CD4-positive, alpha-beta memory T cell (primary cell): ENCODE measurements around the gene USP48. TPM values are rescaled to one million over a fixed set of nuclear protein-coding genes. Genes with fewer than 3 reads are reported as not detected.

ENCODE experiments used
- CTCF ChIA-PET: fragments of 350-600 bp; sonication (Branson Sonifier 250); formaldehyde crosslinking; loops from one replicate; lab custom pipeline; 2021; ENCODE audit warnings: inconsistent platforms; ENCODE audit not compliant: partially characterized antibody; lab: Charles Lee
- POLR2A ChIA-PET: fragments of 350-600 bp; sonication (Branson Sonifier 250); formaldehyde crosslinking; loops from one replicate; lab custom pipeline; 2021; ENCODE audit not compliant: partially characterized antibody; lab: Charles Lee
- DNase-seq, 5 donors: peaks; one replicate each; pipeline versions ENCODE4 v3.0.0 to v3.0.0-alpha.2; 2020 to 2022; ENCODE audit warnings: mixed read lengths in 1 of 5
- H3K27ac ChIP-seq: one replicate; pipeline ENCODE4 v1.7.0; 2013; ENCODE audit warnings: low read depth, low read length
- H3K27me3 ChIP-seq: 2 replicates; pipeline ENCODE4 v1.7.0; 2013; ENCODE audit warnings: mild to moderate bottlenecking, low read length, moderate library complexity; ENCODE audit not compliant: insufficient read depth
- H3K36me3 ChIP-seq: 2 replicates; pipeline ENCODE4 v1.7.0; 2013; ENCODE audit warnings: mild to moderate bottlenecking, low read length, moderate library complexity; ENCODE audit not compliant: insufficient read depth
- H3K4me1 ChIP-seq: 2 replicates; pipeline ENCODE4 v1.7.0; 2013; ENCODE audit warnings: mild to moderate bottlenecking, low read length, moderate library complexity; ENCODE audit not compliant: insufficient read depth
- H3K4me3 ChIP-seq, 2 donors: one replicate each; pipeline ENCODE4 v1.7.0; 2013; ENCODE audit warnings: low read length in 2 of 2, mild to moderate bottlenecking in 1 of 2
- H3K9me3 ChIP-seq, 2 donors: one replicate each; pipeline ENCODE4 v1.7.0; 2013; ENCODE audit warnings: low read length in 2 of 2, control low read depth in 1 of 2; ENCODE audit not compliant: control insufficient read depth in 1 of 2
- H3K27ac Mint-ChIP-seq, 7 donors: one replicate each; pipeline ENCODE4 v1.8.0; 2020 to 2021; ENCODE audit warnings: mixed read lengths in 7 of 7, mild to moderate bottlenecking in 6 of 7, inconsistent platforms in 3 of 7, moderate library complexity in 3 of 7
- H3K27me3 Mint-ChIP-seq, 2 donors: one replicate each; pipeline ENCODE4 v1.8.0; 2020 to 2021; ENCODE audit warnings: mixed read lengths in 2 of 2
- H3K36me3 Mint-ChIP-seq, 2 donors: one replicate each; pipeline ENCODE4 v1.8.0; 2020 to 2021; ENCODE audit warnings: mixed read lengths in 2 of 2, inconsistent platforms in 1 of 2, mild to moderate bottlenecking in 1 of 2
- H3K4me1 Mint-ChIP-seq, 4 donors: one replicate each; pipeline ENCODE4 v1.8.0; 2020 to 2021; ENCODE audit warnings: mixed read lengths in 4 of 4, mild to moderate bottlenecking in 1 of 4
- H3K4me3 Mint-ChIP-seq, 8 donors: one replicate each; pipeline ENCODE4 v1.8.0; 2020 to 2021; ENCODE audit warnings: mixed read lengths in 8 of 8, mild to moderate bottlenecking in 7 of 8, moderate library complexity in 6 of 8, inconsistent platforms in 3 of 8
- H3K9me3 Mint-ChIP-seq, 8 donors: one replicate each; pipeline ENCODE4 v1.8.0; 2020 to 2021; ENCODE audit warnings: mixed read lengths in 8 of 8, mild to moderate bottlenecking in 5 of 8, inconsistent platforms in 3 of 8, moderate library complexity in 1 of 8
- intact Hi-C: fragments of 100-400 bp; cut with micrococcal nuclease; formaldehyde crosslinking; loops from one replicate; pipeline ENCODE4 v1.15.1; 2023
- polyA plus RNA-seq, 2 donors: library from polyadenylated mRNA; unstranded; fragments of 300-500 nt; fragmentation: Illumina TruSeq; gene quantifications; one replicate each; pipeline ENCODE4 v1.2.3, GENCODE V29; 2021
- total RNA-seq, 2 experiments: library from RNA; stranded (reverse); gene quantifications; one replicate each; pipeline ENCODE4 v1.2.3, GENCODE V29; 2021

Gene USP48
- total and polyA plus RNA-seq, 4 experiments from 2014 or later, result 36.1 to 117 (median 76.3) TPM

DNA sequence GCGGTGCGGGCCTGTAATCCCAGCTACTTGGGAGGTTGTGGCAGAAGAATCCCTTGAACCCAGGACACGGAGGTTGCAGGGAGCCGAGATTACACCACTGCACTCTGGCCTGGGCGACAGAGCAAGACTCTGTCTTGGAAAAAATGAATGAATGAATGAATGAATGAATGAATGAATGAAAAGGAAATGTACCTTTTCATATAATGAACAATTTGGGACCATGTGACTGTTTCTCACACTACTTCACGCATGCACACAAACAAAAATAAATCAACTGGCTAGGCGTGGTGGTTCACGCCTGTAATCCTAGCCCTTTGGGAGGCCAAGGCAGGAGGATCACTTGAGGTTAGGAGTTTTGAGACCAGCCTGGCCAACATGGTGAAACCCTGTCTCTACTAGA lies 24.3 kb downstream of the USP48 start:
- H3K4me3 ChIP-seq, result no peak overlapping the region
- no peaks in the 10 kb centered on the region for H3K27me3 ChIP-seq
- Mint-ChIP-seq H3K4me1 (peaks cover 24 to 50% (median 37%) of the 10 kb centered on the region in 4 donors), H3K36me3 (peaks cover 15 to 27% of the 10 kb centered on the region in 2 donors), H3K27ac (peak overlapping the region in 1 of 7 donors; percentile 73), H3K4me3 (no peak overlapping the region), H3K9me3 (no peaks in the 10 kb centered on the region), H3K27me3 (no peaks in the 10 kb centered on the region)
- H3K36me3 ChIP-seq, result peaks cover 17% of the 10 kb centered on the region
- intact Hi-C loops, result no loop called here
- CTCF ChIA-PET, result no interaction called here
- no peaks in the 10 kb centered on the region for H3K9me3 ChIP-seq
- peaks cover 45% of the 10 kb centered on the region for H3K4me1 ChIP-seq
- no peak for DNase-seq
- POLR2A ChIA-PET, result no interaction called here
- H3K27ac ChIP-seq, result no peak overlapping the region

DNA sequence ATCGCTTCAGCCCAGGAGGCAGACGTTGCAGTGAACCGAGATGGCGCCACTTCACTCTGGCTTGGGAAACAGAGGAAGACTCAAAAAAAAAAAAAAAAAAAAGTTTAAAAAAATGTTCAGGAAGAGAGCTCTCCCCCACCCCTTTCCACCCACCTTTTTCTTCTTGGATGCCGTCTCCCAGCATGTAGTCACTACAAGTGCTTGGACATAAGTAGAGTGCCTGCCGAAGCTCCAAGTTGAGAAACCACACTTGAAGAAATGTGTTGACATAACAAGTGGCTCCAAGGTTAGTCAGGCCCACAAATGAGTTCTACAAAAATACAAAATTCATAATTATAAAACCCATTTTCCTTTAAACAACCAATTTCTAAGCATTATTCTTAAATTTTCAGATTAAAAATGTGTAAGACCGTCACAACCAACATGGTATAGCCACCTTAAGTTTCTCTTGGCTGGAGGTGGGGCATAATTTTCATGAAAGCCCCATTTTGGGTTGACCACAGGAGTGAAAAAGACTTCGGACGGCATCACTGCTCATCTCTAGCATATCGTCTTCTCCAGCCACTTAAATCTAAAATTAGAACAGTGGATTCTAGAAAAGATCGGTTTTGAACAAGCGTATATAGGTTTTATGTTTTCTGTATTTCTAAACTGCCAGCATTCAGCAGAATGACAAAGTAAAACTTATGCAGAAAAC lies 26.4 kb downstream of the USP48 start:
- no peak overlapping the region for H3K4me3 Mint-ChIP-seq
- peaks cover 31% of the 10 kb centered on the region for H3K4me1 ChIP-seq
- ChIA-PET CTCF (no interaction called here), POLR2A (interaction anchor here (1.5 kb wide), 1 partner anchor 26 kb away, joined by 4 read pairs; the partner anchor contains the start of gene USP48)
- DNase-seq, result no peak
- H3K36me3 Mint-ChIP-seq, result peaks cover 20 to 40% of the 10 kb centered on the region in 2 donors
- intact Hi-C loops, result no loop called here
- no peaks in the 10 kb centered on the region for H3K27me3 ChIP-seq
- H3K27ac ChIP-seq, result no peak overlapping the region
- H3K9me3 Mint-ChIP-seq, result no peaks in the 10 kb centered on the region
- no peaks in the 10 kb centered on the region for H3K9me3 ChIP-seq
- no peak overlapping the region for H3K4me3 ChIP-seq
- H3K27ac Mint-ChIP-seq, result no peak overlapping the region
- no peaks in the 10 kb centered on the region for H3K27me3 Mint-ChIP-seq
- H3K36me3 ChIP-seq, result peaks cover 27% of the 10 kb centered on the region
- peaks cover 17 to 31% (median 23%) of the 10 kb centered on the region in 4 donors for H3K4me1 Mint-ChIP-seq

DNA sequence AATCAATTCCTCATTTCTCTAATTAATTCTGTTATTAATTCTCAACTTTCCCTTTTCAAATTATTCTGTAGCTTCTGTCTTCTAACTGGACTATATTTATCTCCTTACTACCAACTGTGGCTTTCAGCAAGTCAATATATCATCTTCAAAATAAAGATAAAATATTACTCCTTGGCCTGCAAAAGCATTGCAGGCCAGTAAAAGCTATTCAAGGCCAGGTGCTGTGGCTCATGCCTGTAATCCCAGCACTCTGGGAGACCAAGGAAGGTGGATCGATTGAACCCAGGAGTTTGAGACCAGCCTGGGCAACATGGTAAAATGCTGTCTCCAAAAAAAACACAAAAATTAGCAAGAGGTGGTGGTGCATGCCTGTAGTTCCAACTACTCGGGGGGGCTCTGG lies 27.9 kb downstream of the USP48 start:
- Mint-ChIP-seq H3K4me1 (peaks cover 16 to 26% (median 22%) of the 10 kb centered on the region in 4 donors), H3K4me3 (no peak overlapping the region), H3K9me3 (no peaks in the 10 kb centered on the region), H3K27me3 (no peaks in the 10 kb centered on the region), H3K36me3 (peaks cover 32 to 51% of the 10 kb centered on the region in 2 donors), H3K27ac (no peak overlapping the region)
- Histone ChIP-seq H3K4me1 (peaks cover 25% of the 10 kb centered on the region), H3K9me3 (no peaks in the 10 kb centered on the region), H3K27me3 (no peaks in the 10 kb centered on the region), H3K4me3 (no peak overlapping the region), H3K36me3 (peaks cover 39% of the 10 kb centered on the region), H3K27ac (no peak overlapping the region)
- CTCF ChIA-PET, result no interaction called here
- POLR2A ChIA-PET, result no interaction called here
- intact Hi-C loops, result no loop called here
- DNase-seq, result no peak

DNA sequence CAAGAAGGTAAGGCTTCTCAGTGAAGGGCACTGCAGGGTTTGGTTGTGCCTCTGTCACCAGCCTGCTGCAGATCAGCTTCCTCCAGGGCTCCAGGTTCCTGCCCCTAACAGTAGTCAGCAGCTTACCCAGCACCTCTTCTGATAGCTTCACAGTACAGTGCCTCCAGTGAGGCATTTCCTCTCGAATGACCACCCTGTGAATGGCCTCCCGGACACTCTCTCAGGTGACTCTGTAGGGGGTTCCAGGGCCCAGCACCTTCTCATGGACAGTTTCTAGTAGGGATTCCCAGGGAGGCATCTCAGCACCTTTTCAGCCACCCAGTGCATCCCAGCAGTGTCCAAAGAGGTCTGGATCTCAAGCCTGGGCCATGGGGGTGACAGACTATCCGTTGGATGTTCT lies 28.4 kb downstream of the USP48 start:
- no peaks in the 10 kb centered on the region for H3K9me3 ChIP-seq
- DNase-seq, result no peak
- Mint-ChIP-seq H3K27me3 (no peaks in the 10 kb centered on the region), H3K4me3 (peak overlapping the region in 1 of 8 donors; percentile 17), H3K27ac (no peak overlapping the region), H3K36me3 (peaks cover 36 to 55% of the 10 kb centered on the region in 2 donors), H3K9me3 (no peaks in the 10 kb centered on the region), H3K4me1 (peaks cover 12 to 21% (median 19%) of the 10 kb centered on the region in 4 donors)
- POLR2A ChIA-PET, result no interaction called here
- H3K4me1 ChIP-seq, result peaks cover 20% of the 10 kb centered on the region
- CTCF ChIA-PET, result no interaction called here
- H3K27ac ChIP-seq, result no peak overlapping the region
- peaks cover 44% of the 10 kb centered on the region for H3K36me3 ChIP-seq
- no peaks in the 10 kb centered on the region for H3K27me3 ChIP-seq
- no peak overlapping the region for H3K4me3 ChIP-seq
- intact Hi-C loops, result no loop called here

DNA sequence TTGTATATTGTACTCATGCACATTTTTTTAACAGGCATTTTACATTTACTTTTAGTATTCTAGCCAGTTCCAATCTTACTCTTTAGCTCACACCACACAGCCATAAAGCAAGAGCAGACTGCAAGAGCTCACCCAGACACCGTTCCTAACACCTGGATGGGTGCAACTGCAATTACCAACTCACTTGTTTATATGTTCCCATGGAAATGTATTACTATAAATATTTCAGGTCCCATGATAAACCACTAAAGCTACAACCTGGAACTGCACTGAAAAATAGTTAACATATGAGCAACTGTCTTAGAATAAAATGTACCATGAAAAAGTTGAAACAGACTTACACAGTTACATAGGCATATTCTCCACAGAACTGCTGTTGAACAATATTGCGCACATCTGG lies 30.8 kb downstream of the USP48 start:
- Mint-ChIP-seq H3K36me3 (peaks cover 40 to 64% of the 10 kb centered on the region in 2 donors), H3K27ac (no peak overlapping the region), H3K4me3 (no peak overlapping the region), H3K9me3 (no peaks in the 10 kb centered on the region), H3K27me3 (no peaks in the 10 kb centered on the region), H3K4me1 (peaks cover 0 to 7% (median 3%) of the 10 kb centered on the region in 4 donors)
- H3K36me3 ChIP-seq, result peaks cover 60% of the 10 kb centered on the region
- ChIA-PET CTCF (no interaction called here), POLR2A (interaction anchor here (1.4 kb wide), 1 partner anchor 30 kb away, joined by 3 read pairs; no protein-coding TSS in a partner anchor)
- no peaks in the 10 kb centered on the region for H3K27me3 ChIP-seq
- intact Hi-C loops, result no loop called here
- no peak overlapping the region for H3K27ac ChIP-seq
- no peaks in the 10 kb centered on the region for H3K4me1 ChIP-seq
- no peak overlapping the region for H3K4me3 ChIP-seq
- no peaks in the 10 kb centered on the region for H3K9me3 ChIP-seq
- no peak for DNase-seq

DNA sequence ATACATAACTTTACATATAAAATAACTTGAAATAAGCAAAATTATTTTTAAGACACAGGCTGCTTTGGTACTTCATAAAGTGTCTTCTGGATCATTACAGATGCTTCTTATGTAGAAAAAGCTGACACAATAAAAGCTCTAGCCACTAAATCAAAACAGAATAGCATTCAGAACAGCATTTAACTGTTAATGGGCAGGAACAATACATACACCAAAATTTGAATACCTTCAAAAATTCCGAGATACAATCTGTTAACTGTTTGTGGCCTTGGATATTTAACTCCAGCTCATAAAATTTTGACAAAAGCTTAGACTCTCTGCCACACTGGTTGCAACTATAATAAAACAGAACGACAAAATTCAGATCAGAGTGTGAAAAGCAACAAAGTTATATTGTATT lies 31.7 kb downstream of the USP48 start:
- POLR2A ChIA-PET, result interaction anchor here (0.5 to 0.6 kb wide), 2 partner anchors 10 to 245 kb away, joined by 3 read pairs; no protein-coding TSS in a partner anchor
- H3K9me3 ChIP-seq, result no peaks in the 10 kb centered on the region
- no peaks in the 10 kb centered on the region for H3K27me3 ChIP-seq
- H3K27ac ChIP-seq, result no peak overlapping the region
- H3K4me1 Mint-ChIP-seq, result peaks cover 0 to 7% (median 3%) of the 10 kb centered on the region in 4 donors
- CTCF ChIA-PET, result no interaction called here
- intact Hi-C loops, result no loop called here
- no peak overlapping the region for H3K4me3 Mint-ChIP-seq
- no peaks in the 10 kb centered on the region for H3K4me1 ChIP-seq
- no peak overlapping the region for H3K4me3 ChIP-seq
- peaks cover 68% of the 10 kb centered on the region for H3K36me3 ChIP-seq
- peak overlapping the region in 1 of 7 donors; percentile 23 for H3K27ac Mint-ChIP-seq
- no peaks in the 10 kb centered on the region for H3K9me3 Mint-ChIP-seq
- no peaks in the 10 kb centered on the region for H3K27me3 Mint-ChIP-seq
- DNase-seq, result no peak
- H3K36me3 Mint-ChIP-seq, result peaks cover 40 to 64% of the 10 kb centered on the region in 2 donors

DNA sequence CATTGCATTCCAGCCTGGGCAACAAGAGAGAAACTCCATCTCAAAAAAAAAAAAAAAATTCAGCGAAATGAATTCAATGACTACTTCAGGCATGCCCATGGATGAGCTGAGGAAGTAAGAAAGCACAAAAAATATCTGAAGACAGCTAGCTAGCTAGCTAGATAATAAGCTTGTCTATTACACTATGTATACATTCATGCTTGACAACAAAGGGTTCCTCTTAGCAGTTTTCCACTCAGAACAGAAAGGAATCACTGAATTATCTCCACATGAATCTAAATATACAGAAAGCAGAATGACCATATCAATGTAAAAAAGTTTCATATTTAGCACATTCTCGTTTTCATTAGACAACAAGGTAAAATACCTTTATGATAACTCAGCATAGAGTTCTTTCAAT lies 32.1 kb downstream of the USP48 start:
- Mint-ChIP-seq H3K27me3 (no peaks in the 10 kb centered on the region), H3K27ac (no peak overlapping the region), H3K36me3 (peaks cover 40 to 64% of the 10 kb centered on the region in 2 donors), H3K4me3 (no peak overlapping the region), H3K9me3 (no peaks in the 10 kb centered on the region), H3K4me1 (peaks cover 0 to 7% (median 3%) of the 10 kb centered on the region in 4 donors)
- intact Hi-C loops, result no loop called here
- ChIA-PET POLR2A (interaction anchor here (0.6 kb wide), 1 partner anchor 9 kb away, joined by 3 read pairs; no protein-coding TSS in a partner anchor), CTCF (no interaction called here)
- no peak for DNase-seq
- Histone ChIP-seq H3K27ac (no peak overlapping the region), H3K27me3 (no peaks in the 10 kb centered on the region), H3K4me1 (no peaks in the 10 kb centered on the region), H3K36me3 (peaks cover 69% of the 10 kb centered on the region), H3K4me3 (no peak overlapping the region), H3K9me3 (no peaks in the 10 kb centered on the region)
